Effector CD4-positive, alpha-beta T cell (primary cell): ENCODE measurements around the gene SMO.
"Not testable (repeated sequence)": the region's sequence is repeated elsewhere in the genome, so short reads cannot be mapped to it uniquely, and the experiment has no call there.

Experiments used
- DNase-seq: peaks from one replicate; pipeline ENCODE4 v3.0.0-alpha.2; 2020

SMO gene

DNA sequence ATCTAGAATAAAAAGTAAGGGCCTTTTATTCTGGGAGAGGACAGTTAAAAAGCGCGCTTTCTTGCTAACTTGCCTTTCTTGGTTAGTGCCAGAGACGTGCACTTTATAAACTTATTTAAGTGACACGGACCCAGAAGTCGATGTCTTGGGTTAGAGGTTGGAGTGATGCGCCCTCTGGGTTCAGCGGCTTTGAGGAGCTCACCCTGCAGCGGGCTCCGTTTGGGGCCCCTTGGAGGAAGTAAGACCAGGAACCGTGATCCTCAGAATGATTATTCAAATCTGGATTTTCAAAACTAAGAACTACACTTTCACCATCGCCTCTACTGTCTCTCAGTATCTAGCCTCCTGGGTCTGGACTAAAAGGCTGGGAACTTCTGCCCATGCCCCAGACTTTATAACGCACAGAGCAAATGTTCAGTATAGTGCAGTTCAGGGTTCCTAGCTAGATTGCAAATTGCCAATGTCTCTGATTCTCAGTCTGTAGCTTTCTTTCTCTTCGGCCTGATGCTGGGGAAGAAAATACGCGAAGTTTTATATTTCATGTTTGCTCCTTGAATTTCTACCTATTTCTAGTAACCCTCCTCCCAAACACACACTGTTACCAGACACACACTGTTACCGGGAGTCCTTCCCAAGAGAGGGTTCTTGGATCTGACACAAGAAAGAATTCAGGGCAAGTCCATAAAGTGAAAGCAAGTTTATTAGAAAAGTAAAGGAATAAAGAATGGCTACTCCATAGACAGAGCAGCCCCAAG lies 18.6 kb upstream of the SMO start:
- DNase-seq = no peak

DNA sequence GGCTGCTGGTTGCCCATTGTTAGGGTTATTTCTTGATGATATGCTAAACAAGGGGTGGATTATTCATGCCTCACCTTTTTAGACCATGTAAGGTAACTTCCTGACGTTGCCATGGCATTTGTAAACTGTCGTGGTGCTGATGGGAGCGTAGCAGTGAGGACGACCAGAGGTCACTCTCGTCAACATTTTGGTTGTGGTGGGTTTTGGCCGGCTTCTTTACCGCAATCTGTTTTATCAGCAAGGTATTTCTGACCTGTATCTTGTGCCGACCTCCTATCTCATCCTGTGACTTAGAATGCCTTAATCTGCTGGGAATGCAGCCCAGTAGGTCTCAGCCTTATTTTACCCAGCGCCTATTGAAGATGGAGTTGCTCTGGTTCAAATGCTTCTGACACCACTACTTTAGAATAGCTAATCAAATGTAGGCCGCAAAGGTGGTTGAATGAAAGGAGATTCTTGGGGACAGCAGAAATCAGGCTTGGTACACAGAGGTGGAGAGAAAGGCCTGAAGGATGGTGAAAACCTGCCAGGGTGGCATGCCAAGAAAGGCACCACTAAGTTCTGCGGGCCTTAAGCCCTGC lies 17.9 kb upstream of the SMO start:
- DNase-seq = no peak

- DNase-seq = not testable (repeated sequence)
These were observed 14.6 kb upstream of the SMO start for GRCh38 chr7:129173861-129174260.

- no peak for DNase-seq
These were observed 11.3 kb upstream of the SMO start for GRCh38 chr7:129176916-129177710.

- no peak for DNase-seq
These were observed 3.3 kb upstream of the SMO start for GRCh38 chr7:129184981-129185670.

DNA sequence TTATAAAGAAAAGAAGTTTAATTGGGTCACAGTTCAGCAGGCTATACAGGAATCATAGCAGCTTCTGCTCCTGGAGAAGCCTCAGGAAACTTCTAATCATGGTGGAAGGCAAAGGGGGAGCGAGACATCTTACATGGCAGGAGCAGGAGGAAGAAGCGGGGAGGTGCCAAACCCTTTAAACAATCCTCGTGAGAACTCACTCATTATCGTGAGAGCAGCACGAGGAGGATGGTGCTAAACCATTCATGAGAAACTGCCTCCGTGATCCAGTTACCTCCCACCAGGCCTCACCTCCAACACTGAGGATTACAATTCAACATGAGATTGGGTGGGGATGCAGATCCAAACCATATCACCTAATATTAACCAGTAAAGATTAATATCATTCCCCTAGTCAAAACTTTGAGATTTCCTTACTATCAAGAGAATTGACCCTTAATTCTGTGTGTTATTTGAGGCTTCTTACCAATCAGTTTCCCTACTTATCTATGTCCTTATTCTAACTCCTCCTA lies 1.6 kb upstream of the SMO start:
- DNase-seq = no peak

GRCh38 chr7:129187681-129188371 lies 607 bp upstream of the SMO start:
- DNase-seq = no peak

DNA sequence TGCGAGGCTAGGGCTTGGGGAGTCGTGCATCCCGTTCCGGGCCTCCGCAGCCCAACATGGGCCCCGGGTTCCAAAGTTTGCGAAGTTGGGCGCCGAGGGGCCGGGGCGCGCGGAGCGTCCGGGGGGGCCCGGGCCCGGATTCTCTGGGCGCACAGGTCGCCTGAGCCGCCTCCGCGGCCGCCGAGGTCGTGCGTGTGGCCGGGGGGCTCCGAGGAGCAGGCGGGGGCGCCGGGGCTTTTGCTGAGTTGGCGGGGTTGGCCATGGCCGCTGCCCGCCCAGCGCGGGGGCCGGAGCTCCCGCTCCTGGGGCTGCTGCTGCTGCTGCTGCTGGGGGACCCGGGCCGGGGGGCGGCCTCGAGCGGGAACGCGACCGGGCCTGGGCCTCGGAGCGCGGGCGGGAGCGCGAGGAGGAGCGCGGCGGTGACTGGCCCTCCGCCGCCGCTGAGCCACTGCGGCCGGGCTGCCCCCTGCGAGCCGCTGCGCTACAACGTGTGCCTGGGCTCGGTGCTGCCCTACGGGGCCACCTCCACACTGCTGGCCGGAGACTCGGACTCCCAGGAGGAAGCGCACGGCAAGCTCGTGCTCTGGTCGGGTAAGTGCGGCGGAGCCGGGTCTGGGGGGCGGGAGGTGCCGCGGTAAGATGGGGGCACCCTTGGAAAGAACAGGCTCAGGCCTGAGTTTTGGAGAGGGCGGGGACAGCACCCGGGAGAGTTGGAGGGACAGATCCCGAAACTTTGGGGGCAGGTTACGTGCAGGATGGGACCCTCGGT lies 643 bp downstream of the SMO start:
- no peak for DNase-seq

- DNase-seq = no peak
These were observed 1.4 kb downstream of the SMO start for GRCh38 chr7:129189661-129190310.

GRCh38 chr7:129191272-129191671 lies 2.8 kb downstream of the SMO start:
- no peak for DNase-seq

- no peak for DNase-seq
These were observed 5.5 kb downstream of the SMO start for GRCh38 chr7:129193892-129194291.

GRCh38 chr7:129197771-129198170 lies 9.3 kb downstream of the SMO start:
- DNase-seq = no peak

DNA sequence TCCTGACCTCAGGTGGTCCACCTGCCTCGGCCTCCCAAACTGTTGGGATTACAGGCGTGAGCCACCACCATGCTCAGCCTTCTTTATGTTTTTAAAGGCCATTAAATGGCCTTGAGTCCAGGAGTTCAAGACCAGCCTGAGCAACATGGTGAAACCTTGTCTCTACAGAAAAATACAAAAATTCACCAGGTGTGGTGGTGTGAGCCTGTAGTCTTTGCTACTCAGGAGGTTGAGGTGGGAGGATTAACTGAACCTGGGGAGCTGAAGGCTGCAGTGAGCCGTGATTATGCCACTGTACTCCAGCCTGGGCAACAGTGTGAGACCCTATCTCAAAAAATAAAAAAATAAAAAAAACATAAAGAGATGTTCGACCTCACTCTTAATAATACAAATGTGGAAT lies 11.0 kb downstream of the SMO start:
- DNase-seq = no peak

DNA sequence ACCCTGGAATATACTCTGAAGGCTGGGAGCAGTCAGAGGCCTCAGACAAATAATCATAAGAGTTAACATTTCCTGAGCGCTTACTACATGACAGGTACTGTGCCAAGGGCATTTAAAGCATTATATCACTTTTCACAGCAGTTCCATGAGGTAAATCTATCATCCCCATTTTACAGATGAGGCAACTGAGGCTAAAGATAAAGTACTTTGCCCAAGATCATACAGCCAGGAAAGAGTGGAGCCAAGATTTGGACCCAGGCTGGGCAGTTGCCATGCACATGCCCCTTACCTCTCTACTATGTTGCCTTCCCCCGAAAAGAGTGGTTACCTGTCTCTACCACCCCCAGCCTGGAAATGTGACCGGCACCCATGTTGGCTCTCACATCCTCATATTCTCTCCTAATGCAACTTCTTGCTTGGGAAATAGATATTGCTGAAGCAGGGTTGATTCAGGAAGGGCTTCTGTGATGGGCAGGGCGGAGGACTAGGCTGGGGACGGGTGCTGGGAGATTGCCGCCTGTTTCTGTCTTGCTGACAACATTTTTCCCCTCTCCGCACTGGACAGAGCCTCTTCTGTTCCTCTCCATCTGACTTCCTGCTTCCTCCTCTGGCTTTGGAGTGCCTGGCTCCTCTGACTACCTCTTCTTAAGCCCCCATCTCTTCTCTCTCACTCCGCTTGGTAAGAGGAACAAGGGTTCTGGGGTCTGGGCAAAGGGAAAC lies 13.8 kb downstream of the SMO start:
- DNase-seq = no peak

GRCh38 chr7:129203050-129203741 lies 14.8 kb downstream of the SMO start:
- DNase-seq = no peak

GRCh38 chr7:129205126-129205818 lies 16.8 kb downstream of the SMO start:
- no peak for DNase-seq

- no peak for DNase-seq
These were observed 17.8 kb downstream of the SMO start for GRCh38 chr7:129205987-129206785.

DNA sequence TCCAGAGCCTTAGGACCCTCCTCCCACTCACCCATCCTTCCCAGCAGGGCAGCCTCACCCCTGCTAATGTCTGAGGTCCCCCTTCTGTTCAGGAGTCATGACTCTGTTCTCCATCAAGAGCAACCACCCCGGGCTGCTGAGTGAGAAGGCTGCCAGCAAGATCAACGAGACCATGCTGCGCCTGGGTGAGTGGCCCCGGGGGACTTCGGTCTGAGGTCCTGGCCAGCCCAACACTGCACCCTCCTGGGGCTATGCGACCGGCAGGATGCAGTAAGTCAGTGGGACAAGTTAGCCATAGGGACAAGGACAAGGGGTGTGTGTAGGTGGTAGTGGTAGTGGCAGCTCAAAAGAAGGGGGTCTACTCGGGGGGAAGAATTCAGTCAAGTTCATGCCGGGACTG lies 20.2 kb downstream of the SMO start:
- no peak for DNase-seq
